ENCODE data around the gene AKT1.

The AKT1 gene

DNA sequence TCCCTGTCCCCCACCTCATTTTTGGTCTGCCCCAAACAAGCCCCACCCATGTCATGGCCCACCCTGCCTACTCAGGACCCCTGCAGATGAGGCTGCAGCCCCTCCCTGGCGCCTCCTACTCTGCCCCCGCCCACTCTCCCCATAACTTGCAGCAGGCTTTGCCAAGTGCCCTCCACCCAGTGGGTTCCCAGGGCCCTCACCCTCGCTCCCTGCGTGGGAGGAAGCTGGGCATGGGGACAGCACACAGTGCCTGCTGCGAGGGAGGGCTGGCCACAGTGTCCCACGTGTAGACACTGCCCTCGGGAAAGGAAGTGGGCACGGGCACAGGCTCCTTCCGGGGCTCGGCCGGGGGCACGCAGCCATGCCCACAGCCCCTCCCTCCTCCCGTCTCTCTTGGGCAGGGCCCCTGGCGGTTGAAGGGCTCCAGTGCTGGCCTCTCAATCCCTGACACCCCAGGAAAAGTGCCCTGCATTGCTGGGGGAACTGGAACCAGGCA is 9.4 kb downstream of the AKT1 start:
- DNase-seq (ENCODE audit: low spot score): peak; percentile 15

DNA sequence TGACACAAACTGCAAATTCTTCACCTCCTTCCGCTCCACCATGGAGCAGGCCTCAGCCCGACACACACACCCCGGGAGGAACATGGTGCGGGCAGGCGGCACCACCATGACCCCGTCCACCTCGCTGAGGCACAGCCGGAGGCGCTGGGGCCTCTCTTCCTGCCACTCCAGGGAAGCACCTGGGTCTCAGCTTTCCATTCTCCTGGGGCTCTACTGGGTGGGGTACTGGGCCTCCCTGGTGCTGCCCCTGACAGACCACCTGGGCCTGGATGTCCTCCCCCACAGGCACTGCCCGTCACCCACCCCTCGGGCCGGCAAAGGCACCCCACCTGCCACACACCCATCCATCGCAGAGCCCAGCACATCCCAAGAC is 9.9 kb downstream of the AKT1 start:
- no peak for DNase-seq (ENCODE audit: low spot score)

- DNase-seq (ENCODE audit: low spot score): no peak
Measured at GRCh38 chr14:104784846-104785707, 10.5 kb downstream of the AKT1 start.

DNA sequence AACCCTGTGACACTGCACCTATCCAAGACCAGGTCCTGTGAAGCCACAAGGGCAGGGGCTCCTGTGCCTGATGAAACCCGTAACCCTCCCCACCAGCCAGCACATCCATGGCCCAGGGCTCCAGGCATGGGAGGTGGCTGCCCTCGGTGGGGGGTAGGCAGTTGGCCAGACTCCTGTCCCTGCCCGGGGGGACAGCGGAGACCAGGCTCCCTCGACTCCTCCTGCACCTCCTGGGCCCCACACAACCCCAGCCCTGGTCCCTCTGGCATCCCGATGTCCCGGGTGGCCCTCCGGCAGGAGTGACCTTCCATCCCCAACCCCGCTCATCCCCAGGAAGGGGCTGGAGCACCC is 11.4 kb downstream of the AKT1 start:
- no peak for DNase-seq (ENCODE audit: low spot score)

DNA sequence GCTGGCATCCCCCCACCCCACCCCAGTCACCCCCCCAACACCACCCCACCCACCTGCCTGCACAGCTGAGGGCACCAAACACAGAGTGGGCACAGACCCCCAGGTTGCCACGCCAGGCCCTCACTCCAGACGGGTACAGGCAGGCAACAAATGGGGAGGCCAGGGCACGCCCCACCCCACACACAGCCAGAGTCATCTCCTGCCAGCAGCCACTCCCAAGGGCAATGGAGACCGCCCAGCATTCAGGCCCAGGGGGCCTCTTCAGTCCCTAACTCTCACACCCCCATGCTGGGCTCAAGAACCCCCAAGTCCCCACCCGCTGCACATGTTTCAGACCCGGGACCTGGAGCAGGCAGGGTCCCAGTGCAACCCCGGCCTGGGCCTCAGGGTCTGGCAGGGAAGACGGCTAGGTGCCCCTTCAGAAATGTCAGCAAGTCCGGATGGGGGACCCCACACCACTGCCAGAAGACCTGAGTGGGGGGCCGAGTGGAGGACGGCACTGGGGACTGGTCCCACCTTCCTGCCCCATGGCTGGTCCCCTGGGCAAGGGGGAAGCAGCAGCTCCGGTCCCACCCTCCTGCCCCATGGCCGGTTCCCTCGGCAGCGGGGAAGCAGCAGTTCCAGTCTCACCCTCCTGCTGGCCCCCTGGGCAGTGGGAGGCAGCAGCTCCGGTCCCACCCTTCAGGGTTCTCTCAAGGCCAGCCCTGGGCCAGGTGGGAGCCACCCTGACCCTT is 11.9 kb downstream of the AKT1 start:
- no peak for DNase-seq (ENCODE audit: low spot score)

DNA sequence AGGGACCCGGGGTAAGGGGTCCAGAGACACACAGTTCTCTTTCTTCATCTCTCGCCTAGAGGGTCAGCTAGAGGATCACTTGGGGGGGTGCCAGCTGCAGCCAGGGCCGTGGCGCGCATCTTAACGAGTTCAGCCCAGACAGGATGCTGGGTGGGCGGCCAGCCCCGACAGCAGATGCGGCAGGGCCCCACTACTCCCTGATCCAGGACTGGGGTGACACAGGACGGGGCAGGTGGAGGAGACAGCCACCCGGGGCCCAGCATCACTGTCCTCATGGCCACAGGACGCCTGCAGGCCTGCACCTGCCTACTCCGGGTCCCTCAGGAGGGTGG is 12.8 kb downstream of the AKT1 start:
- DNase-seq (ENCODE audit: low spot score): no peak

- DNase-seq (ENCODE audit: low spot score): no peak
Measured at GRCh38 chr14:104782086-104782807, 13.3 kb downstream of the AKT1 start.

- no peak for DNase-seq (ENCODE audit: low spot score)
Measured at GRCh38 chr14:104781271-104782077, 14.1 kb downstream of the AKT1 start.

DNA sequence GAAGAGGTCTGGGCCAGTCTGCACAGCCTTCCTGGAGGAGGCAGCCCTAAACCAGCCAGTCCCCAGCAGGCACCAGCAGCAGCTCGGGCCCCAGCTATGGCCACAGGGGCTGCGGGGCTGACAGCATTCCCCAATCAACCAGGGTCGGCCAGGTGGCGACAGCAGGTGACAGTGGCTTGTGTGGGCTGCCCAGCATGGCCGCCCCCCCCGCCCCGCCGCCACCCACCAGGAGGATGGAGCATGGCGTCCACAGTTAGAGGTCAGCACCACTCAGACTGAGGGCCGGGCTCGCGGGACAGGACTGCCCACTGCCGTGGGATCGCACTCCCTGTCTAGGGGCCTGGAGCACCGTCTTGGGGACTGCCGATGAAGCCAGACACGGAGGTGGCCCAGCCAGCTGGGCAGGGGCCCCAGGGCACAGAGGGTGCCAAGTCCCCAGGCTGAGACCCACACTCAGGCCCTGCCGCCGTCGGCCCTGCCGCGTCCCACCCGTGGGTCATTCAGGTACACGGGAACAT is 15.0 kb downstream of the AKT1 start:
- no peak for DNase-seq (ENCODE audit: low spot score)

- DNase-seq (ENCODE audit: low spot score): no peak
Measured at GRCh38 chr14:104779776-104780512, 15.6 kb downstream of the AKT1 start.

DNA sequence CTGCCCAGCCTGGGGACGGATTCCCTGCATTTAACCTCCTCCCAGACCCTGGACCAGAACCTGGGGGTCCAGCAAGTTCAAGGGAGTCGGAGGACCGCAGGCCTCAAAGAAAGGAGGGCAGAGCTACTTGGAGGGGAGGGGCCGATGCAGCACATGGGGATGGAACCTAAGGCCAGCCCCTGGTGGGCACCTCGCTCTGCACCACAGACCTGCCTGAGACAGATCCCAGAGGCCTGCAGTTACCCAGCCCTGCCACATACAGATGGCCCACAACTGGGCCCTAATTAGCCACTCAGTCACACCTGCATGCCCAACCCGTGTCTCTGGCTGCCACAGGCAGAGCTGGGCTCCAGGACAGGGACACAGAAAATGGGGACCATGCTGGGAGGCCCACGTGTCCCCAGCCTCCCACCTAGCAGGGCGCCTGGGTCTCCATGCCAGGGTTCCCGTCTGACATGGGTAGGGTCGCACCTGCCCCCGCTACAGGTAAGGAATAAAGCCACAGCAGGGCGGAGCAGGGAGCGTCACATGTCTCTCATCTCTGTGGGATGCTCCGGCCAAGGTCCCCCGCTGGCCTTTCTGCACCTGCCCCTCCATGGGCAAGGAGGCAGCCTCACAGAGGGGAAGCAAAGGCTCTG is 16.7 kb downstream of the AKT1 start:
- no peak for DNase-seq (ENCODE audit: low spot score)

DNA sequence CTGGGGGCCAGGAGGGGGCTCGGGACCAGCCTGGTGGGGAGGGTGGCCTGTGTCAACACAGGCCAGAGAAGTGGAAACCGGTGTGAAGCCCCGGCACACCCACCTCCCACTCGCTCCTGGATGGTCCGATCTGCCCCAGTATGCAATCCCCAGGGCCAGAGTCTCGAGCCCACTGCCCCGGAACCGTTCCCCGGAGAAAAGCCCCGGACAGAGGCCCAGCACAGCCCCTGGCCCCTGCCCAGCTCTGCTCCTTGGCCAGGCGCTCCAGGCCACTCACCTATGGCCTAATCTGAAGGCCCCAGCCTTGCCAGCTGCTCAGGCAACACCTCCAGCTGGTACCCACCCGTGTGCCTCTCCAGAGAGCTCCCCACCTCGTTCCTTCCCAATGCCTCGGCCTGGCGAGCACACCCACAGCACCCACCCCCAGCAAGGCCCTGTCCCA is 17.7 kb downstream of the AKT1 start:
- DNase-seq (ENCODE audit: low spot score): no peak

DNA sequence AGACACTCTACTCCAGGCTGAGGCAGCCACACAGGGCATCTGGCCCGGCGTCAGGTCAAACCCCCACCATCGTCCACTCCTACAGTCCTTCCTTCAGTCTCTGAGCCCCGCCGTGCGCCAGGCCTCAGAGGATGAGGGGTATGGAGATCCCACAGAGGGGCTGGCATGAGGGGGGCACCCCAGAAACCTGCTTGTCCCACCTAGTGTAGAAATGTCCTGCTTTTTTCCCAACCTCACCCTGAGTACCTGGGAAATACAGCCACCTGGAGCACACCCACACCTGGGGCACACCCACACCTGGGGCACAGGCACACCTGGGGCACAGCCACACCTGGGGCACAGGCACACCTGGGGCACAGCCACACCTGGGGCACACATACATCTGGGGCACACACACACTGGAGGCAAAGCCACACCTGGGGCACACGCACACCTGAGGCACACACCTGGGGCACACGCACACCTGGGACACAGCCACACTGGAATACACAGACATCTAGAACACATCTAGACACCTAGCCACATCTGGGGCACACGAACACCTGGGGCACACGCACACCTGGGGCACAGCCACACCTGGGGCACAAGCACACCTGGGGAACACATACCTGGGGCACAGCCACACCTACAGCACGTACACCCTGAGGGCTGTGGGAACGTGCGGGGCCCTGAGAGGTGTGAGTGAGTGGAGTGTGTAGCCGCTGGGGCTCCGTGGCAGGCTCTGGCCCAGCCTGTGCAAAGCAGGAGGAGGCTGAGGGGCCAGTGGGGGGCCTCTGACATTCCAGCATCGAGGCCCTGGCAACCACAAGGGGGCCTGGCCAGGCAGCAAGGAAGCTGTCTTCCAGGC is 18.4 kb downstream of the AKT1 start:
- DNase-seq (ENCODE audit: low spot score): no peak

DNA sequence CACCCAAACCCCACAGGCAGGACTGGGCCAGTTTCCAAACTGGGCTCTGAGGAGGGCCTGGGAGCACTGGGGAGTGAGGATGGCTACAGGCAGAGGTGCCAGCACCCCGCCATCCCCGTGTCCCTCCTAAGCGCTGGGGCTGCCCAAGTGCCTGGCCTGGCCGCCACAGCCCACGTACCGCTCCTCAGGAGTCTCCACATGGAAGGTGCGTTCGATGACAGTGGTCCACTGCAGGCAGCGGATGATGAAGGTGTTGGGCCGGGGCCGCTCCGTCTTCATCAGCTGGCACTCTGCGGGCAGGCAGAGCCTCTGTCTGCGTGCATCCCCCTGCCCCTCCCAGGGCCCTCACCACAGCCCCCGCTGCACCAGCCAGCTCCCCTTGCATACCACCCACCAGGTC is 19.1 kb downstream of the AKT1 start:
- DNase-seq (ENCODE audit: low spot score): no peak

GRCh38 chr14:104775073-104775489 is 20.5 kb downstream of the AKT1 start:
- DNase-seq (ENCODE audit: low spot score): no peak

DNA sequence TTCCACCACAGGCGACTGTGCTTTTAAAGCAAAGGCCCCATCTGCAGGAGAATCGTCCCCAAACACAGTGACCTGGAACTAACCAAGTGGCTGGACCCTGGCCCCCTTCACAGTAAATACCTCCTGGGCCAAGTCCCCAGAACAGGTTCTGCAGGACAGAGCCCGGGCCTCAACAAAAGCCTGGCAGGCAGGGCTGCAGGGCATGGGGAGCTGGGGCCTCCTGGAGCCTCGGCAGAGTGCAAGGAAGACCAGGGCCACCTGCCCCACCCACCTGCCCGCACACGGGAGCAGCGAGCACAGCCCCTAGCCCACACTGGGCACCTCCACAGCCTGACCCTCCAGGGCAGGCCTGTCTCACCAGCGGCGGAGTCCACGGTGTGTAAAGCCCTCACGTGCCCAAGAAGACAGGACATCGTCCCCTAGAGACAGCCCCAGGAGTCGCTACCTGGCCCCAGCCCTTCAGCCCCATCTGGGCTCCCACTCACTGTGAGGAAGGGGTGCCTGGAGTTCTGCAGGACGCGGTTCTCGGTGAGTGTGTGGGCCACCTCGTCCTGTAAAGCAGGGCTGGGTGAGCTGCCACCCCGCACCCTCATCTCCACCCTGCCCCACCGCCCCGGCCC is 21.0 kb downstream of the AKT1 start:
- no peak for DNase-seq (ENCODE audit: low spot score)

GRCh38 chr14:104773505-104774452 is 21.8 kb downstream of the AKT1 start:
- no peak for DNase-seq (ENCODE audit: low spot score)

Data from CD4-positive, alpha-beta T cell treated with Interleukin-6 at 100 ng/mL for 8 hours (primary cell).